B cell (primary cell): ENCODE data around the gene OR14I1.

ENCODE experiments used
- CTCF ChIP-seq: fragments of 200-600 bp; IDR thresholded peaks from one replicate; pipeline ENCODE4 v1.8.0; 2022; ENCODE audit warnings: antibody characterized with exemption, mild to moderate bottlenecking
- EZH2 ChIP-seq: IDR thresholded peaks from 2 replicates; pipeline ENCODE4 v1.6.1; 2012; ENCODE audit warnings: borderline replicate concordance, low read depth, mild to moderate bottlenecking, moderate library complexity, low read length; ENCODE audit not compliant: insufficient read depth, poor library complexity, severe bottlenecking

GRCh38 chr1:248710305-248710900, 7.8 kb upstream of the OR14I1 start:
- TF ChIP-seq CTCF (no peak), EZH2 (no peak)
